Glutamatergic neuron (in vitro differentiated cells): ENCODE measurements around the gene SMURF1. TPM values are rescaled to one million over a fixed set of nuclear protein-coding genes. Genes with fewer than 3 reads are reported as not detected.

Experiments used
- DNase-seq: peaks from one replicate; pipeline ENCODE4 v3.0.0; 2022
- H3K27ac Mint-ChIP-seq: one replicate; pipeline ENCODE4 v1.8.0; 2020; ENCODE audit warnings: mild to moderate bottlenecking, mixed read lengths, inconsistent platforms; ENCODE audit not compliant: unreplicated experiment
- H3K27me3 Mint-ChIP-seq: one replicate; pipeline ENCODE4 v1.8.0; 2020; ENCODE audit warnings: mild to moderate bottlenecking, moderate library complexity, mixed read lengths, inconsistent platforms; ENCODE audit not compliant: unreplicated experiment
- H3K36me3 Mint-ChIP-seq: one replicate; pipeline ENCODE4 v1.8.0; 2020; ENCODE audit warnings: mild to moderate bottlenecking, mixed read lengths, inconsistent platforms; ENCODE audit not compliant: unreplicated experiment
- H3K4me1 Mint-ChIP-seq: one replicate; pipeline ENCODE4 v1.8.0; 2020; ENCODE audit warnings: mild to moderate bottlenecking, low read depth, mixed read lengths, inconsistent platforms; ENCODE audit not compliant: unreplicated experiment
- H3K4me3 Mint-ChIP-seq: one replicate; pipeline ENCODE4 v1.8.0; 2020; ENCODE audit warnings: mild to moderate bottlenecking, mixed read lengths, inconsistent platforms; ENCODE audit not compliant: unreplicated experiment
- H3K9me3 Mint-ChIP-seq: one replicate; pipeline ENCODE4 v1.8.0; 2020; ENCODE audit warnings: mild to moderate bottlenecking, moderate library complexity, mixed read lengths, inconsistent platforms; ENCODE audit not compliant: unreplicated experiment
- total RNA-seq: library from RNA; stranded (reverse); fragmentation: NEBNext Ultra II Directional; extraction: Animal tissue kit (Norgen Biotek cat#: 25700); gene quantifications from one replicate; pipeline ENCODE4 v1.2.1, GENCODE V29; 2021; ENCODE audit not compliant: unreplicated experiment
- TF ChIP-seq, protein P1 (sequence below): fragments of 200-600 bp; sonication (generic); IDR thresholded peaks from one replicate; pipeline ENCODE4 v1.5.0; 2021; ENCODE audit not compliant: partially characterized antibody, unreplicated experiment

The SMURF1 gene
- total RNA-seq, 1 donor from 2014 or later = 23.1 TPM

DNA sequence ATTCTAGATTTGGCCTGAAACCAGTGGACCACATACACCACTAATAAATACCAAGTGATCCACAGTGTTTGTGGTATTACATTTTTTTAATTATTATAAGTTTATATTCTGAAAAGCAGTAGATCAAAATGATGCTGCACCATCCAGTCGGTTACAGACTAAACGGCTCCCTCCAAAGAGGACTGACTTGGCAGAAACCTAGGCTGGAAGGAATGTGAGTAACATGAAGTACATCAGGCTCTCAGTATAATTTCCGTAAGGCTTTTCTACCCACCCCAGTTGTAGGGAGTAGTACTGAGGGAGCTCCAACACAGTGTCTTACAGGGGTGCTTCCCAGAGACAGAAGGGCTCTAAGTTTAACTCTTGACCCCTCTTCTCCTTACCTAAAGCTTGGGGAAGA, 146.1 kb downstream of the SMURF1 start:
- TF ChIP-seq, protein P1, sequence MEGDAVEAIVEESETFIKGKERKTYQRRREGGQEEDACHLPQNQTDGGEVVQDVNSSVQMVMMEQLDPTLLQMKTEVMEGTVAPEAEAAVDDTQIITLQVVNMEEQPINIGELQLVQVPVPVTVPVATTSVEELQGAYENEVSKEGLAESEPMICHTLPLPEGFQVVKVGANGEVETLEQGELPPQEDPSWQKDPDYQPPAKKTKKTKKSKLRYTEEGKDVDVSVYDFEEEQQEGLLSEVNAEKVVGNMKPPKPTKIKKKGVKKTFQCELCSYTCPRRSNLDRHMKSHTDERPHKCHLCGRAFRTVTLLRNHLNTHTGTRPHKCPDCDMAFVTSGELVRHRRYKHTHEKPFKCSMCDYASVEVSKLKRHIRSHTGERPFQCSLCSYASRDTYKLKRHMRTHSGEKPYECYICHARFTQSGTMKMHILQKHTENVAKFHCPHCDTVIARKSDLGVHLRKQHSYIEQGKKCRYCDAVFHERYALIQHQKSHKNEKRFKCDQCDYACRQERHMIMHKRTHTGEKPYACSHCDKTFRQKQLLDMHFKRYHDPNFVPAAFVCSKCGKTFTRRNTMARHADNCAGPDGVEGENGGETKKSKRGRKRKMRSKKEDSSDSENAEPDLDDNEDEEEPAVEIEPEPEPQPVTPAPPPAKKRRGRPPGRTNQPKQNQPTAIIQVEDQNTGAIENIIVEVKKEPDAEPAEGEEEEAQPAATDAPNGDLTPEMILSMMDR = no peak

DNA sequence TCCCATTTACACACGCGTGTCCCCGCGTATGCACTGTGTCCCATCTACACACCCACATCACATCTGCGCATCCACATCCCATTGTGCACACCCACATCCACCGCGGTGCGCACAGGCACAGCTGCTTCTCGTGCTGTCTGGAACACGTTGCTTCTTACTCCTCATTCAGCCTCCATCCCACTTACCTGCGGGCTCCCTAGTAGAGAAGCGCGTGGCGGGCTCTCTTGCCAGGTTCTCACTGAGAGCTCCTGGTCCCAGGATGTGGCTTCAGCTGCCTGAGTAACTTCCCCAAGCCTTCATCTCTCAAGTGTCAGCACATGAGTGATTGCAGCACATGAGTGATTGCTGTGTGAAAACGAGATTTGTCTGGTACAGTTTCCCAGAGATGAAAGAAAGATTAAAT, 147.8 kb downstream of the SMURF1 start:
- H3K27me3 Mint-ChIP-seq = no peaks in the 10 kb centered on the region
- no peaks in the 10 kb centered on the region for H3K9me3 Mint-ChIP-seq
- no peak overlapping the region for H3K4me3 Mint-ChIP-seq
- no peaks in the 10 kb centered on the region for H3K4me1 Mint-ChIP-seq
- no peak for DNase-seq
- TF ChIP-seq, protein P1 = no peak
- H3K27ac Mint-ChIP-seq = no peak overlapping the region
- H3K36me3 Mint-ChIP-seq = no peaks in the 10 kb centered on the region

More for the DNA sequence above, 146.1 kb downstream of the SMURF1 start:
- Mint-ChIP-seq H3K9me3 (no peaks in the 10 kb centered on the region), H3K27ac (no peak overlapping the region), H3K4me1 (no peaks in the 10 kb centered on the region), H3K27me3 (no peaks in the 10 kb centered on the region), H3K4me3 (no peak overlapping the region), H3K36me3 (no peaks in the 10 kb centered on the region)
- no peak for DNase-seq

DNA sequence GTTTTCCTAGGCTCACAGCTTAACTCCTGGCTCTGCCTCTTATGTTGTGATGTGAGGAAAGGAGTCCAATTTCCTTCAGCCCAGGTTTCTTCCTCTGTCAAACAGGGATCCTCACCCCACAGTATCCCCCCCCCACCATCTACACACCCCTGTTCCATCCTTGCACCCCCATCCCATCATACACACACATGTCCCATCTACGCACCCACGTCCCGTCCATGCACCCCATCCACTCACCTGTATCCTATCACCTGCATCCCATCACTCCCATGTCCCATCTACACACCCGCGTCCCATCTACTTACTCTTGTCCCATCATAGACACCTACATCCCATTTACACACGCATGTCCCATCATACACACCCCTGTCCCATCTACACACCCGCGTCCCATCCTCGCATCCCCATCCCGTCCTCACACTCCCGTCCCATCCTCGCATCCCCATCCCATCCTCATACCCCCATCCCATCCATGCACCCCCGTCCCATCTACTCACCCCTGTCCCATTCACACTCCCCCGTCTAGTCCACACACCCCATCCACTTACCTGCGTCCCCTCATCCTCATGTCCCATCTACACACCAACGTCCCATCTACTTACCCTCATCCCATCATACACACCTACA, 148.3 kb downstream of the SMURF1 start:
- no peaks in the 10 kb centered on the region for H3K9me3 Mint-ChIP-seq
- no peaks in the 10 kb centered on the region for H3K4me1 Mint-ChIP-seq
- H3K27me3 Mint-ChIP-seq = peaks cover 2% of the 10 kb centered on the region
- H3K36me3 Mint-ChIP-seq = no peaks in the 10 kb centered on the region
- no peak overlapping the region for H3K27ac Mint-ChIP-seq
- TF ChIP-seq, protein P1 = no peak
- no peak for DNase-seq
- no peak overlapping the region for H3K4me3 Mint-ChIP-seq

DNA sequence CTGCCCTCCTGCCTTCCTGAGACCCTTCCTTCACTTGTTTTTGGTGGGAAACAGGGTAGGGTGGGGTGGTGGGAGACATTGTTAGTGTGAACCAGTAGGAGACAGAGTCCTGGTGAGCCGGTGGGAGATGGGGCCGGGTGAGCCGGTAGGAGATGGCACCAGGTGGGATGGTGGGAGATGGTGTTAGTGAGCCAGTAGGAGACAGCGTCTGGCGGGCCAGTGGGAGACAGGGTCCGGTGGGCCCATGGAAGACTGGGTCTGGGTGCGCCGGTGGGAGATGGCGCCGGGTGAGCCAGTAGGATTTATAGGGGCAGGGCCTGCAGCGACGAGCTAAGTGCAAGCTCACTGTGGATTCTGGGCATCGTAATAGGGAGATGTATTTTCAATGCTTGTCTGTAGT, 148.8 kb downstream of the SMURF1 start:
- no peaks in the 10 kb centered on the region for H3K4me1 Mint-ChIP-seq
- no peak overlapping the region for H3K4me3 Mint-ChIP-seq
- no peaks in the 10 kb centered on the region for H3K9me3 Mint-ChIP-seq
- TF ChIP-seq, protein P1 = no peak
- H3K27ac Mint-ChIP-seq = no peak overlapping the region
- H3K36me3 Mint-ChIP-seq = no peaks in the 10 kb centered on the region
- DNase-seq = no peak
- H3K27me3 Mint-ChIP-seq = peaks cover 2% of the 10 kb centered on the region

DNA sequence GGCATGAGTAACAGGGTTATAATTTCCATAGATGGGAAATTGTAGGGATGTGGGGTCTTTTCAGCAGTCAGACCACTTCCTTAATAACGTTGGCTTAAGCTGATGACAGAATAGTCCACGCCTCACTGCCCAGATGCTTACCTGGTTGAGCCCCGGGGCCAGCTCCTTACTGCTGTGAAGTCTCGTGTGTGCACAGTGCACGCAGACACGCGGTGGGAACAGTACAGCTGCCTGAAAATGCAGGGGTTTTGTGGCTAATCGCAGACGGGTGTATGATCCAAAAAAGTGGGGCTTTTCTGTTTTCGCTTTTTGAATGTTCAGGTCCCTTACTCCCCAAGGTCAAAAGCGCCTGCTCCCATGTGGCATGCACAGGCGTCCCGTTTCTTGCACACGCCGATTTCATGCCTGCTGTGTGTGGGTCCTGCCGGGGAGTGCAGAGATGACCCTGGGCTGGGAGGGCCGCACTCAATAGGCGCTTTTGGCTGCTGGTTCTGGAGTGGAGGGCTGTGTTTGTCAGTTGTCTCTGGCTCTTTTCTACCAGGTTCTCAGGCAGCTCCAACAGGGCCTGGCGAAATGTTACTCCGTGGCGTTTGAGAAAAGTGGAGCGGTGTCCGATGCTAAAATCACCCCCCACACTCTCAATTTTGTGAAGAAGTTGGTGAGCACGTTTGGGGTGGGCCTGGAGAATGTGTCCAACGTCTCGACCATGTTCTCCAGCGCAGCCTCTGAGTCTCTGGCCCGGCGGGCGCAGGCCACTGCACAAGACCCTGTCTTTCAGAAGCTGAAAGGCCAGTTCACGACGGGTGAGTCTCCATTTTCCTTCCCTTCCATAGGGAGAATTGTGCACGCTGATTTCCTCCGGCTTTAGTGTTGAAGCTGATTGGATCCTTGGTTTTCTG, 149.6 kb downstream of the SMURF1 start:
- Mint-ChIP-seq H3K9me3 (no peaks in the 10 kb centered on the region), H3K4me1 (no peaks in the 10 kb centered on the region), H3K27ac (no peak overlapping the region), H3K36me3 (no peaks in the 10 kb centered on the region), H3K27me3 (peaks cover 2% of the 10 kb centered on the region), H3K4me3 (no peak overlapping the region)
- no peak for DNase-seq
- TF ChIP-seq, protein P1 = no peak
